Effector memory CD8-positive, alpha-beta T cell (primary cell): ENCODE measurements around the gene DCLK2.
"Not testable (repeated sequence)": the region's sequence is repeated elsewhere in the genome, so short reads cannot be mapped to it uniquely, and the experiment has no call there.

Source experiments
- ATAC-seq: fragments of 150-1000 bp; cut with Tn5 transposase; replicated peaks from 2 replicates; pipeline ENCODE4 v1.10.0; 2021; ENCODE audit warnings: mild to moderate bottlenecking, moderate library complexity
- DNase-seq, 3 experiments: peaks; one replicate each; pipeline ENCODE4 v3.0.0; 2021
- H3K27ac Mint-ChIP-seq, 2 donors: one replicate each; pipeline ENCODE4 v1.8.0; 2022; ENCODE audit warnings: mild to moderate bottlenecking in 2 of 2, mixed read lengths in 2 of 2, moderate library complexity in 2 of 2
- H3K27me3 Mint-ChIP-seq, 2 donors: one replicate each; pipeline ENCODE4 v1.8.0; 2022; ENCODE audit warnings: mixed read lengths in 2 of 2
- H3K36me3 Mint-ChIP-seq: one replicate; pipeline ENCODE4 v1.8.0; 2022; ENCODE audit warnings: mild to moderate bottlenecking, moderate library complexity, mixed read lengths; ENCODE audit not compliant: insufficient read depth
- H3K4me1 Mint-ChIP-seq, 2 donors: one replicate each; pipeline ENCODE4 v1.8.0; 2022; ENCODE audit warnings: low read depth in 2 of 2, mixed read lengths in 2 of 2
- H3K4me3 Mint-ChIP-seq, 2 donors: one replicate each; pipeline ENCODE4 v1.8.0; 2022; ENCODE audit warnings: mild to moderate bottlenecking in 2 of 2, mixed read lengths in 2 of 2, moderate library complexity in 2 of 2
- H3K9me3 Mint-ChIP-seq, 2 donors: one replicate each; pipeline ENCODE4 v1.8.0; 2022; ENCODE audit warnings: mixed read lengths in 2 of 2

DCLK2 gene

GRCh38 chr4:150155391-150155790 is 77.1 kb downstream of the DCLK2 start:
- H3K9me3 Mint-ChIP-seq: no peaks in the 10 kb centered on the region
- no peak overlapping the region for H3K27ac Mint-ChIP-seq

DNA sequence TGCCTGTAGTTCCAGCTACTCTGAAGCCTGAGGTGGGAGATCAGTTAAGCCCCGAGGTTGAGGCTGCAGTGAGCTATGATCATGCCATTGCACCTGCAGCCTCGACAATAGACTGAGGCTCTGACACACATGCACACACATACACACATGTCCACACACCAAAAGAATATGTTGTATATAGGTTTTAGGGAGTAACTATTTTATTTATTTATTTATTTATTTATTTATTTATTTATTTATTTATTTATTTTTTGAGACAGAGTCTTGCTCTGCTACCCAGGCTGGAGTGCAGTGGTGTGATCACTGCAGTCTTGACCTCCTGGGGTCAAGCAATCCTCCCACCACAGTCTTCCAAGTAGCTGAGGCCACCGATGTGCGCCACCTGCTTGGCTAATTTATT is 78.3 kb downstream of the DCLK2 start:
- DNase-seq: no peak
- no peaks in the 10 kb centered on the region for H3K4me1 Mint-ChIP-seq
- H3K27me3 Mint-ChIP-seq: peaks cover 0 to 11% of the 10 kb centered on the region in 2 donors
- no peak overlapping the region for H3K27ac Mint-ChIP-seq
- ATAC-seq: no peak
- no peaks in the 10 kb centered on the region for H3K36me3 Mint-ChIP-seq
- no peaks in the 10 kb centered on the region for H3K9me3 Mint-ChIP-seq
- H3K4me3 Mint-ChIP-seq: no peak overlapping the region

More at GRCh38 chr4:150155391-150155790, 77.1 kb downstream of the DCLK2 start:
- ATAC-seq (no peak), DNase-seq (no peak)
- H3K4me1 Mint-ChIP-seq: no peaks in the 10 kb centered on the region
- H3K27me3 Mint-ChIP-seq: peaks cover 0 to 11% of the 10 kb centered on the region in 2 donors
- H3K4me3 Mint-ChIP-seq: no peak overlapping the region
- H3K36me3 Mint-ChIP-seq: no peaks in the 10 kb centered on the region

- Mint-ChIP-seq H3K27ac (no peak overlapping the region), H3K4me3 (no peak overlapping the region), H3K36me3 (no peaks in the 10 kb centered on the region), H3K9me3 (no peaks in the 10 kb centered on the region), H3K4me1 (no peaks in the 10 kb centered on the region), H3K27me3 (peaks cover 0 to 11% of the 10 kb centered on the region in 2 donors)
- DNase-seq: no peak
- ATAC-seq: no peak
Observed at GRCh38 chr4:150158041-150158440, 79.8 kb downstream of the DCLK2 start.

GRCh38 chr4:150160473-150160872 is 82.2 kb downstream of the DCLK2 start:
- ATAC-seq: no peak
- no peak overlapping the region for H3K4me3 Mint-ChIP-seq
- H3K9me3 Mint-ChIP-seq: no peaks in the 10 kb centered on the region
- H3K27me3 Mint-ChIP-seq: peaks cover 6 to 11% of the 10 kb centered on the region in 2 donors
- H3K4me1 Mint-ChIP-seq: no peaks in the 10 kb centered on the region
- DNase-seq: no peak
- no peak overlapping the region for H3K27ac Mint-ChIP-seq
- H3K36me3 Mint-ChIP-seq: no peaks in the 10 kb centered on the region

- Mint-ChIP-seq H3K36me3 (no peaks in the 10 kb centered on the region), H3K4me1 (no peaks in the 10 kb centered on the region), H3K9me3 (no peaks in the 10 kb centered on the region), H3K27ac (no peak overlapping the region), H3K27me3 (peaks cover 7 to 13% of the 10 kb centered on the region in 2 donors), H3K4me3 (no peak overlapping the region)
- DNase-seq (no peak), ATAC-seq (no peak)
Observed at GRCh38 chr4:150161109-150161508, 82.9 kb downstream of the DCLK2 start.

DNA sequence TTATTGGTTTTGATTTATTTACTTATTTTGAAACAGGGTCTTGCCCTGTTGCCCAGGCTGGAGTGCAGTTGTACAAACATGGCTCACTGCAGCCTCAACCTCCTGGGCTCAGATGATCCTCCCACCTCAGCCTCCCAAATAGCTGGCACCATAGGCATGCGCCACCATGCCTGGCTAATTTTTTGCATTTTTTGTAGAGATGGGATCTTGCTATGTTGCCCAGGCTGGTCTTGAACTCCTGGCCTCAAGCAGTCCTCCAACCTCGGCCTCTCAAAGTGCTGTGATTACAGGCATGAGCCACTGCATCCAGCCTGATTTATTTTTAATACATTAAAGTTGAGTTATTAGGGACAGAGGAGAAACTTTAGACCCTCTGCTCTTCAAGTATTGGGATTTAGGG is 83.8 kb downstream of the DCLK2 start:
- H3K9me3 Mint-ChIP-seq, H3K4me1 Mint-ChIP-seq, H3K4me3 Mint-ChIP-seq, H3K36me3 Mint-ChIP-seq, DNase-seq, H3K27ac Mint-ChIP-seq, ATAC-seq: not testable (repeated sequence)
- peaks cover 12 to 18% of the 10 kb centered on the region in 2 donors for H3K27me3 Mint-ChIP-seq

GRCh38 chr4:150164055-150164454 is 85.8 kb downstream of the DCLK2 start:
- Mint-ChIP-seq H3K36me3 (no peaks in the 10 kb centered on the region), H3K27ac (no peak overlapping the region), H3K4me1 (no peaks in the 10 kb centered on the region), H3K4me3 (no peak overlapping the region), H3K27me3 (peaks cover 15 to 24% of the 10 kb centered on the region in 2 donors), H3K9me3 (no peaks in the 10 kb centered on the region)
- no peak for DNase-seq
- no peak for ATAC-seq

GRCh38 chr4:150164956-150165629 is 86.8 kb downstream of the DCLK2 start:
- no peak for ATAC-seq
- Mint-ChIP-seq H3K9me3 (no peaks in the 10 kb centered on the region), H3K4me3 (no peak overlapping the region), H3K27ac (no peak overlapping the region), H3K36me3 (no peaks in the 10 kb centered on the region), H3K27me3 (peaks cover 15 to 24% of the 10 kb centered on the region in 2 donors), H3K4me1 (no peaks in the 10 kb centered on the region)
- DNase-seq: no peak

DNA sequence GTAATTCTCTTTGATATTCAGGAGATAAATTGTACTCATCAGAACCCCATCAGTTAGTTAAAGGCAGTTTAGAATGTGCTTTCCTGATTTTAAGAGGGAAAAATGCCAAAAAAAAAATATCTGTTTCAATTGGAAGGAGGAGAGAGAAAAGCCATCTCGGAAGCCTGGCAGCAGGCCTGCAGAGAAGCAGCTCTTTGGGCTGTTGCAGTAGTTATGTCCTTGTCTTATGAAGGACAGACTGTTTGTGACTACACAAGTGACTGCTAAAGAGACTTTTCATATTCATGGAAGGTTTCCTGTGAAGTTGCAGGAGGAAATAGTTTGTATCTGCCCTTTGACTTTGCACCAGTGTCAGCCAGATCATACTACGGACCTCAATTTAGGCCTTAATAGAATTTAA is 88.8 kb downstream of the DCLK2 start:
- Mint-ChIP-seq H3K27me3 (peaks cover 15 to 24% of the 10 kb centered on the region in 2 donors), H3K4me1 (no peaks in the 10 kb centered on the region), H3K27ac (no peak overlapping the region), H3K4me3 (no peak overlapping the region), H3K36me3 (no peaks in the 10 kb centered on the region), H3K9me3 (no peaks in the 10 kb centered on the region)
- ATAC-seq (no peak), DNase-seq (no peak)

GRCh38 chr4:150173432-150173861 is 95.2 kb downstream of the DCLK2 start:
- H3K27ac Mint-ChIP-seq: no peak overlapping the region
- peaks cover 10 to 24% of the 10 kb centered on the region in 2 donors for H3K27me3 Mint-ChIP-seq
- ATAC-seq (no peak), DNase-seq (no peak)
- no peaks in the 10 kb centered on the region for H3K36me3 Mint-ChIP-seq
- no peaks in the 10 kb centered on the region for H3K9me3 Mint-ChIP-seq
- H3K4me1 Mint-ChIP-seq: no peaks in the 10 kb centered on the region
- no peak overlapping the region for H3K4me3 Mint-ChIP-seq

GRCh38 chr4:150173982-150174398 is 95.7 kb downstream of the DCLK2 start:
- Mint-ChIP-seq H3K27ac (no peak overlapping the region), H3K9me3 (no peaks in the 10 kb centered on the region), H3K4me3 (no peak overlapping the region), H3K36me3 (no peaks in the 10 kb centered on the region), H3K27me3 (peaks cover 10 to 24% of the 10 kb centered on the region in 2 donors), H3K4me1 (no peaks in the 10 kb centered on the region)
- no peak for DNase-seq
- no peak for ATAC-seq

DNA sequence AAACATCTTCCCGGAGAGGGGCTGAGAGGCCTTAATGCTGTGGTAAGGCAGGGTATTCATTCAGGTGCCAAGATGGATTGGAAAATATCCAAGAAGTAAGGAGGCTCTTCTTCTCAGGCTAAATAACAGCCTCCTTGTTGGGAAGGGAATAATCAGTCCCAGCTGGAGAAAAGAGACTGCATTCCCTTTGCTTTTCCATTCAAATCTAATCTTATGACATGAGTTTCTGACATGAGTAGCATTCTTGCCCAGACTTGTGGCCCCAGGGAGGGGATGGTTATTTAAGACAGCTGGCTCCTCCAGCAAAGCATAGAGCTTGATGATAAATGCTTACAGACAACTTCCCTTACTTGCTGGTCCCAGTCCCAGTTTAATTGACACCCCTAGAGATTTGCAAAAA is 98.3 kb downstream of the DCLK2 start:
- Mint-ChIP-seq H3K9me3 (no peaks in the 10 kb centered on the region), H3K36me3 (no peaks in the 10 kb centered on the region), H3K4me1 (no peaks in the 10 kb centered on the region), H3K27me3 (peaks cover 26 to 39% of the 10 kb centered on the region in 2 donors), H3K4me3 (no peak overlapping the region), H3K27ac (no peak overlapping the region)
- DNase-seq (no peak), ATAC-seq (no peak)

GRCh38 chr4:150178161-150178560 is 99.9 kb downstream of the DCLK2 start:
- no peaks in the 10 kb centered on the region for H3K36me3 Mint-ChIP-seq
- H3K4me3 Mint-ChIP-seq: no peak overlapping the region
- DNase-seq (no peak), ATAC-seq (no peak)
- H3K27ac Mint-ChIP-seq: no peak overlapping the region
- no peaks in the 10 kb centered on the region for H3K9me3 Mint-ChIP-seq
- H3K27me3 Mint-ChIP-seq: peaks cover 40 to 51% of the 10 kb centered on the region in 2 donors
- no peaks in the 10 kb centered on the region for H3K4me1 Mint-ChIP-seq

DNA sequence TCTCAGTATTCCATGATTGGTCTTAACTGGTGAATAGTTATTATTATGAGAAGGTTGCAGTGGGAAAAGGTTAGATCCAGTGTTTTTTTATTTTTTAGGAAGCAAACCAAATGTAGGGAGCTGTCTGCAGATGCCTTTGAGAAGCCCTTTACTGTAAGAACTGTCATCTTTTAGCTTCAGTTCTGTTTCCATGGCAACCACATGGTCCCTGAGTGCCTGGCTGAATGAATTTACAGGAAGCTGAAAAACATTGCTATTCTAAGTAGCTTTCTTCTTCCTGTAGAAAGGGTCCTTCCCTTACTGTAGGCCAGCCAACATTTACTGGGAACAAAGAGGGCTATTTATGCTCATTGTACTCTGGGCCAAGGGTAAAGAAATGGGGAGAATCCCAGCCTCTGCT is 103.3 kb downstream of the DCLK2 start:
- Mint-ChIP-seq H3K9me3 (no peaks in the 10 kb centered on the region), H3K27ac (no peak overlapping the region), H3K27me3 (peaks cover 39 to 42% of the 10 kb centered on the region in 2 donors), H3K4me1 (no peaks in the 10 kb centered on the region), H3K4me3 (no peak overlapping the region), H3K36me3 (no peaks in the 10 kb centered on the region)
- ATAC-seq: no peak
- DNase-seq: no peak
